ENCODE measurements around the gene ANKRD33.

Gene ANKRD33

DNA sequence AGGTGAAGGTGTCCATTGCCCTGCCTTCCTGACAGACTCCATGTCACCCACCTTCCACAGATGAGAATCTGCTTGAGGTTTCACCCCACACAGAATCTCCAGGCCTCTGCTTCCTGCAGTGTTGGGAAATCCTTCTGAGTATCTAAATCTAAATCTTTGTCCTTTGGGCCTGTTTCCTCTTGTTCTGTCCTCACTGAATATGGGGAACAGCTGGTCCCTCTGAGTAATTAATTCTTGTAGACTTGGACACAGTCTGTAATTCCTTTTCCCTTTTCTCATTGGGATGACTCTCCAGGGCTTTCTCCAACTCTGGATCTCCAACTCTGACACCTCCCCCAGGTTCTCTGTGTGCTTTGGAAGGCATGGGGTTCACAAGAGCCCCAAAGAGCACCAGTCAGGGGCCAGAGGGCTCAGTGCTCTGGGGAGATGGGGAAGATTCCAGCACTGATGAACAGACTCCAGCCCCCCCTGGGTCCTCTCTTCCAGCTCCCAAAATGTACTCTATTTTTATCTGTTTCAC, 17.1 kb downstream of the ANKRD33 start:
- DNase-seq (ENCODE audit: low spot score), result no peak

DNA sequence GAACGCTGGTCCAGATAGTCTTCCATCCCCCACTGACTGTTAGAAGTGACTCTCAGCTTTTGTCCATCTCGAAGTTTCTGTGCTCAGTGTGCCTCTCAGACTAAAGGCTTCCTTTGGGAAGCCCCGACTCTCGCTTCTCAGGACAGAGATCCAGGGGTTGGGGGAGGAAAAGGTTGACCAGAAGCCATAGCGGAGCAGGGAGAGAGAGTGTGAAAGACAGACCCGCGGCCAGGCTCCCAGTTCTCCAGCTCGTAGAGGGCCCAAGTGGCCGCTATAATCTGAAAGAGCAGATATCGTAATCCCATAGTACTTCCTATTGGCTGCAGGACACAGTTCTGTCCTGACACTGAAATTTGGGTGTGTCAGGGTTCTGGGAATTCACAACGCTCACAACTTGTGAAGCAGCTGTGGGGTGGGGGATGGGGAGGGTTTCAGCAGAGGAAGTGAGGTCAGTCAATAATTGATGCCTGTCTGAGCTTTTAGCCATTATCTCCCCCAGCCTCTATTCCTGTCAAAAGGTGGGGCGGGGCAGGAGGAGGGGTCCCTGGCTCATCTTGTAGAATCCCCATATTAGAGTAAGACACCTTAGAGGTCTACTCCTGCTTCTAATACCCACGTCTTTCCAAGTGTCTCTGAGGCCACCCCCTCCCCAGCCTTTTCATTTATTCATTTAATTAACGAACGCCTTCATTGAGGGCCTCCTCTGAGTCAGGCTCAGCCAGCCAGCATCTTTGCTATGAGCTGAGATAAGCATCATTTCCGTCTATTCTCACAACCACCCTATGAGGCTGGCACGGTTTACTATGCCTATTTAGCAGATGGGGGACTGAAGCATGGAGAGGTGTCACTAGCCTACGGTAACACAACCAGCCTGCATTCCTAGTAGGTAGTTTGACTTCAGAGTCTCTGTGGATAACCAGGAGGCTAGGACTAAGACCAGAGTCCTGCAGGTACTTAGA, 17.8 kb downstream of the ANKRD33 start:
- no peak for DNase-seq (ENCODE audit: low spot score)

DNA sequence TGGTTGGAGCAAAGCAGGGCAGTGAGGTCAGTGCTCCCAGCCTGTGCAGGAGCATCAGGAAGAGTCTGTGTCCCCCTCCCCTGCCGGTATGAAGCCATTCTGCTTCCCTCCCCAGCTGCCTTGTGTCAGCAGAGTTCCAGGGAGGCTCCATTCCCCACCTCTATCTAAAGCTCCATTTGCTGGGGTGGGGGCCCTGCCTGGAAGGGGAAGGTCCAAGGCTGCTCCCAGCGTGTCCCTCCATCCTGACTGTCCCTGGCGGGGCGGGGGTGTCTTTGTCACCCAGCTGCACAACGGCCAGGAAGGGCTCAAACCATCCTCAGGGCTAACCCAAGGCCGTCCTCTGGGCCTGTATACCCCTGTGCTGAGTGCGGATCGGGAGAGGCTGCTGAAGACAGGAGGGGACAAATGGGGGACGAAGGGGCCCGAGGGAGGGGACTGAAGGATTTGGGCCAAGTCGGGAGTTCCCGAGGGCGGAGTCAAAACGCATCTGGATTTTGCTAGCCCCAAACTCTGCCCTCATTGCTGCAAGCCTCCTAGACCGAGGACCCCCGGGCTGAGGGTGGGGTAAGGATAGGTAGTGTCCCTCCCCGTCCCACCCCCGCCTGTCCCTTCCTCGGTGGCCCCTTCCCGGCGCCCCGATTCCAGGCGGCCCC, 18.7 kb downstream of the ANKRD33 start:
- no peak for DNase-seq (ENCODE audit: low spot score)

DNA sequence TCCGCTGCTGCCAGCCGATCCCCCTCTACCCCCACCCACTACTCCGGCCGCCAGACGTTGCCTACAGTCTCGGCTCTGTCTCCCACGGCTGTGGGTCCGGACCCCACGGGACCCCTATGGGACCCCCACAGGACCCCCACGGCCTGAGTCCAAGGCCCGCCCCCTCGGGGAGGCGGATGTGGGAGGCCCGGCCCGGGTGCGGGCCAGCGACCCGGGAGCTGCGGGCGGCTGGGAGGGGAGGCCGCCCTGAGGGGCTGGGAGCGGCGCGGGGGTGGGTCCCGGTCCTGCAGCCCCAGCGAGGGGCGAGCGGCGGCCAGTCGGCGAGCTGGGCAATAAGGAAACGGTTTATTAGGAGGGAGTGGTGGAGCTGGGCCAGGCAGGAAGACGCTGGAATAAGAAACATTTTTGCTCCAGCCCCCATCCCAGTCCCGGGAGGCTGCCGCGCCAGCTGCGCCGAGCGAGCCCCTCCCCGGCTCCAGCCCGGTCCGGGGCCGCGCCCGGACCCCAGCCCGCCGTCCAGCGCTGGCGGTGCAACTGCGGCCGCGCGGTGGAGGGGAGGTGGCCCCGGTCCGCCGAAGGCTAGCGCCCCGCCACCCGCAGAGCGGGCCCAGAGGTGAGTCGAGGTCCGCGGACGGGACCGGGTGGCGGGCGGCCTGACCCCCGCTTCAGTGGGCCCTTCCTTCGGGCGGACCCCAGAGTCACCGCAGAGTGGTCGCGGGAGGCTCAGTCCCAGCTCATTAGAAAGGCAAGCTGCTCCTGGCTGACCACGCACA, 19.4 kb downstream of the ANKRD33 start, which contains the start of gene ACVRL1:
Gene ACVRL1 (plus strand): TSS at position 422 of the 773 bp plus-strand sequence. CDS start 4,971 bp downstream, outside the sequence.
- no peak for DNase-seq (ENCODE audit: low spot score)

DNA sequence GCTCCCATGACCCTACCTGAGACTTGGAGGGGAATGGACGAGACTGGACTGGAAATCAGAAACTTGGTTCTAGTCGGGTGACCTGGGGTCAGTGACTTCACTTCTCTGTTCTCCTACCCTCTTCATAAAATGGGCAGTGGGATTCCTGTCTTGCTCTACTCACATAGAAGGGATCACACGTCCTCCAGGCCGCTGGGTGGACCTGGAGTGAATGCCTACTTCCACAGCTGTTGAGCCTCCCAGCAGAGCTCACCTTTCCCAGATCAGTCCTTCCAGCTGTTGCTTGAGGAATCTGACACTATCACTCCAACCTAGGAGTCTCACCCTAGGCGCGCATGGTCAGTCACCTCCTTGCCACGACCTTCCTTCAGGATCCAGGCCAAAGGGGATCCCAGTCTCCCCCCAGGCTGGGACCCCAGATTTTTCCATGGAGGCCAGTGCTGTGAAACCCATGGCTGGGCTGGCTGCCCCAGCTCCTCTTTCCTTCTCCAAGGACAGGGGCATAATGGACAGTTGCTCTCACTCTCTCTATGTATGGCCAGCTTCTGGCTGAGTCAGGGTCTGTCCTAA, 20.0 kb downstream of the ANKRD33 start:
- no peak for DNase-seq (ENCODE audit: low spot score)

DNA sequence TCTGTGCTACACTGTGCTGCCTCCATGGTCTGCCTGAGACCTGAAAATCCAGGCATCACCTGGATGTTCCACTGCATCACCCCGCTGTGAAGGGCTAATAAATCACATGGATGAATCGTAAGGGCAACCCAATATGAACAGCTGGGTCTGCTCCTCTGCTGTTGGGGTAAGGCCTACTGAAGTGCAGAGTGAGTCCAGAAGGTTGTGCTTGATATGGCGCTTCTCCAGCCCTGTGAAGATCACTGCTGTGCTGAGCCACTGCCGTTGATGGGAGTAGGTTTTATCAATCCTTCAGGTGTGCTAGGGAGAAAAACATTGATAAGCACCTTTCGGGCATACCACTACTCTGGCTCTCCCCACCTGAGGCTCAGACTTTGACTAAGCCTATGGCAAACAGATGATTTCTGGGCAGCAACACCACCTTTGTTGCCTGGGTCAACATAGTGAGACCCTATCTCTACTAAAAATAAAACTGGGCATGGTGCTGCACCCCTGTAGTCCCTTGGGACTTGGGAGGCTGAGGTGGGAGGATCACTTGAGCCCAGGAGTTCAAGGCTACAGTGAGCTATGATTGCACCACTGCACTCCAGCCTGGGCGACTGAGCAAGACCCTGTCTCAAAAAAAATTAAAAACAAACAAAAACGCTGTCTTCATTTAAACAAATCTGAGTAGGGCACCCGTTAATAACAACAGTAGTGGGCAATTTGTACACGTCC, 21.1 kb downstream of the ANKRD33 start:
- DNase-seq (ENCODE audit: low spot score), result no peak

DNA sequence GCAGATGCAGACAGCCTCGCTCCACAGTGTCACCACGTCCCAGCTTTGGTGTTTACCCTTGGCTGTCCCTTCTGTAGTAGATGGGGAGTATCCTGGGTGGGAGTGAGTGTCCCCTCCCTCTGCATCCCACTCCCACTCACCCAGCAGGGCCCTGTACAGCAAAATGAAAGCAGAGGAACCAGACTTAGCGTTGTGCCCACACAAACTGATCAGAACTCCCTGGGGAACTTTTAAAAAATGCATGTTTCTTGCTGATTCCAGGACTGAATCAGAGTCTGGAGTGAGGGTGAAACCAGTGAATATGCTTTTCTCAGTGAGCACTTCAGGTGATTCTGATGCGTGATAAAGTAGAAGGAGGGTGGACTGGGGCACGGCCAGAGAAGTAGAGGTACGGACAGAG, 22.3 kb downstream of the ANKRD33 start:
- no peak for DNase-seq (ENCODE audit: low spot score)

DNA sequence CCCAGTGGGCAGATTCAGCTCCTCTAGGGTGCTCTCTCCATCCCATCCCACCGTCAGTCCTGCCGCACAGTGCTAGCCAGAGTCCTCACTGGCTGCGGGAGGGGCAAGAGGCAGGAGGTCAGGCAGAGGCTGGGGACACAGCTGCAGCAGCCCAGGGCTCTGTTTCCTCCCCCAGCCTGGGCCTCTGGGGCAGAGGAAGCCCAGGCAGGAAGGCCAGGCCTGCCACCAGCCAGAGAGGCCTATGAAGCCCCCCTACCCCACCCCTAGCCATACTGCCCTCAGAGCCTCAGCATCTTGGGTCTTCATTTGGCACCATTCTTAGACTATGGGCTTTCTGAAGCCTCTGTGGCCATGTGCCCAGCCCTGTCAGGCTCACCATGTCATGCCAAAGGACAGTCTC, 22.8 kb downstream of the ANKRD33 start:
- no peak for DNase-seq (ENCODE audit: low spot score)

DNA sequence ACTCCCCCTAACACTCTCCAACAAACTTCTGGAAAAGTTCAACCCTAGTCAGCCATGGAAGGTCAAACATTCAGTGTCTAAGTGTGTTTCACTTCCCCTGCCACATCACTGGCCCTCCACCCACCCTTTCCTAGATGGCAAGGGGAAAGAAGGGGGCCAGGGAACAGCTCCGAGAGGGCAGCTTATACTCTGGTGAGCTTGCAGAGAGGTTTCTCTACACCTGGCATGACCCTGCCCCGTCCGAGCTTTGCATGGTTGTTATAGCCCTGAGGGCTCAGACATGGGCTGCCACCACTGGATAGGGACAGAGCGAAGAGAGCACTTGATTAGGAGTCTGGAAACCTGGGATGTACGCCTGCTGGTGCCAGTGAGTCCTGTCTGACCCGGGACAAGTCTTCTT, 23.4 kb downstream of the ANKRD33 start:
- DNase-seq (ENCODE audit: low spot score), result no peak

DNA sequence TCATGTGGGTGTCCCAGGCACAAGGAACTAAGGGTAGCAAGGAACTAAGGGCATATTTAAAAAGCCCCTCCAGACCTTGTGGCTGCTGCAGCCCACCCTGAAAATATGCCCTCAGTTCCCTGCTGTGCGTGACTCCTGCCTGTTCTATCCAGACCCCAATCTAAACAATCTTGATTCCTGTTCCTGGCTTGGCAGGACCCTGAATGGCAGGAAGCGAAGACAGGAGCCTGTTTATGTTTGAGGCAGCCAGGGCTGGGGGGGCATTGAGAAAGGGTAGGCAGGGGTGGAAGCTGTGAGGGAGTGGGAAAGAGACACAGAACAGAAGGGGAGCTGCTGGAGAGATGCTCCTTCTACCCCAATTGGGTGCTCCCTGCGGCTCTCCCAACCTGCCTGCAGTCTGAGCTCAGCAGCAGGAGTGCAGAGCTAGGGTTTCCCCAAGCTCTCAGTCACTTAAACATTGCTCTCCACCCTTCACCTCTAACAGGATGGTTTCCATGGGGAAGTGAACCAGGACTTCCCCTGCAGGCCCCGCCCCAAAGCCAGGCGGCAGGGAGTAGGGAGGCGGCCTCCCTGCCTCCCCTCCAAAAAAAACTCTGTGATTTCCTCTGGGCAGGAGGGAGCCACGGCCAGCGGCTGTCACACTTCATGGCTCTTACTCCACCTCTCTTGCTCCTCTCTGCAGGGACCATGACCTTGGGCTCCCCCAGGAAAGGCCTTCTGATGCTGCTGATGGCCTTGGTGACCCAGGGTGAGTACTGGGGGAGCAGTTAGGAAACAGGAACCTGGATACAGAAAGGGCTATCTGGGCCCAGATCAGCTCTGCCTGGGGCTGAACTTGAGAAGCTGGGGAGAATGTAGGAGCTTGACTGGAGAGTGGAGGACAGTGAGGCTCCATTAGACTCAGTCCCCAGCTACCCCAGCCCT, 24.1 kb downstream of the ANKRD33 start:
- DNase-seq (ENCODE audit: low spot score), result no peak

DNA sequence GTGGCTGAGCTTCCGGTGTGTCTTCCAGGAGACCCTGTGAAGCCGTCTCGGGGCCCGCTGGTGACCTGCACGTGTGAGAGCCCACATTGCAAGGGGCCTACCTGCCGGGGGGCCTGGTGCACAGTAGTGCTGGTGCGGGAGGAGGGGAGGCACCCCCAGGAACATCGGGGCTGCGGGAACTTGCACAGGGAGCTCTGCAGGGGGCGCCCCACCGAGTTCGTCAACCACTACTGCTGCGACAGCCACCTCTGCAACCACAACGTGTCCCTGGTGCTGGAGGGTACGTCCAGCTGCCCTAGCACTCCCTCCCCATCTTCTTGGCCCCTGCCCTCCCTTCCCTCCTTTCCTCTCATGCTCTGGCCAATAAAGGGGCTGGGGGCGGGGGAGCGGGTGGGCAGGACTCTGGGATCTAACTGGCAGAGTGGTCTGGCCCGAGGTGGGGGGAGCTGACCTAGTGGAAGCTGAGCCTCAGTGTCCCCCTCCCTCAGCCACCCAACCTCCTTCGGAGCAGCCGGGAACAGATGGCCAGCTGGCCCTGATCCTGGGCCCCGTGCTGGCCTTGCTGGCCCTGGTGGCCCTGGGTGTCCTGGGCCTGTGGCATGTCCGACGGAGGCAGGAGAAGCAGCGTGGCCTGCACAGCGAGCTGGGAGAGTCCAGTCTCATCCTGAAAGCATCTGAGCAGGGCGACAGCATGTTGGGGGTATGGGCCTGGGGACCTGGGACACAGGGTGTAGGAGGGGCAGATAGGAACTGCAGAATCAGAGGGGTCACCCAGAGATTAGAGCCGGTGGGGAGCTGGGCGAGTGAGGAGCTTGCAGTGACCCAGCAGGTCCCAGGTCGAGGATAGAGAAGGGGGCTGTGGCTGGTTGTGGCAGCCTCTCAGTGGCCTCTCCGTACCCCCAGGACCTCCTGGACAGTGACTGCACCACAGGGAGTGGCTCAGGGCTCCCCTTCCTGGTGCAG, 25.4 kb downstream of the ANKRD33 start:
- no peak for DNase-seq (ENCODE audit: low spot score)

DNA sequence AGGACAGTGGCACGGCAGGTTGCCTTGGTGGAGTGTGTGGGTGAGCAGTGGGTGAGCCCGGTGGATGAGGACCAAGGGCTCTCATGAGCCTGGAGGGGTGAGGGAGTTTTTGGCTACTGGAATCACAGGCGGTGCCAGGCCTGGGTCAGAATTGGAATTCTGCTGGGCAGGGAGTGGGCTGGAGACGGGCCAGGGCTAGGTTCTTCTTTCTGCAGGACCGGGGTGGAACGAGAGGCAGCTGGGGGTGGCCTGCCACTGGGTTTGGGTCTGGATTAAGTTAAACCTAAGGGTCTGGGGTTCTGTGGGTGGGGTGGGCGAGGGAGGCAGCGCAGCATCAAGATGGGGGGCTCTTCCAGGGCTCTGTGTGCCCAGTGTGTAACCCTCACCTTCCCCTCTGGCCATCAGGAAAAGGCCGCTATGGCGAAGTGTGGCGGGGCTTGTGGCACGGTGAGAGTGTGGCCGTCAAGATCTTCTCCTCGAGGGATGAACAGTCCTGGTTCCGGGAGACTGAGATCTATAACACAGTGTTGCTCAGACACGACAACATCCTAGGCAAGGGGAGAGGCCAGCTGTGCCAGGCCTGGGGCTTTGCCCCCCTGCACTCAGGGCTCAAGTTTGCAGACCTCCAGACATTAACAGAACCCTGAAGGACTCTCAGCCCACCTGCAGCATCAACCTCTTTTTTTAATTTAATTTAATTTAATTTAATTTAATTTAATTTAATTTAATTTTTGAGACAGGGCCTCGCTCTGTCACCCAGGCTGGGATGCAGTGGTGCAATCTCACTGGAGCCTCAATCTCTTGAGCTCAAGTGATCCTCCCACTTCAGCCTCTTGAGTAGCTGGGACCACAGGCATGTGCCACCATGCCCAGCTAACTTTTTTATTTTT, 26.4 kb downstream of the ANKRD33 start:
- DNase-seq (ENCODE audit: low spot score), result no peak

DNA sequence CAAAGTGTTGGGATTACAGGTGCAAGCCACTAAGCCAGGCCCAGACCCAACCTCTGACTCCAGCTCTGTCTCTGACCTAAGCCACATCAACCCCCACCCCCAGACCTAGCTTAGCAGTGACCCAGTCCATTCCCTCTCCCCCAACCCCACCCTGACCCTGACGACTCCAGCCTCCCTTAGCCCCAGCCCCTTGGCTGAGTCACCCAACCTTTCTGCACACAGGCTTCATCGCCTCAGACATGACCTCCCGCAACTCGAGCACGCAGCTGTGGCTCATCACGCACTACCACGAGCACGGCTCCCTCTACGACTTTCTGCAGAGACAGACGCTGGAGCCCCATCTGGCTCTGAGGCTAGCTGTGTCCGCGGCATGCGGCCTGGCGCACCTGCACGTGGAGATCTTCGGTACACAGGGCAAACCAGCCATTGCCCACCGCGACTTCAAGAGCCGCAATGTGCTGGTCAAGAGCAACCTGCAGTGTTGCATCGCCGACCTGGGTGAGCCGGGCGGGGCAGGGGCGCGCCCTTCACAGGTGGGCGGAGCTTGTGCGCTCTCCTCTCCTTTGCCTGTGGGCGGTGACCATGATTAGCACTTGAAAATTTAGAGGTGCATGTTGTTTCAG, 27.2 kb downstream of the ANKRD33 start:
- no peak for DNase-seq (ENCODE audit: low spot score)

DNA sequence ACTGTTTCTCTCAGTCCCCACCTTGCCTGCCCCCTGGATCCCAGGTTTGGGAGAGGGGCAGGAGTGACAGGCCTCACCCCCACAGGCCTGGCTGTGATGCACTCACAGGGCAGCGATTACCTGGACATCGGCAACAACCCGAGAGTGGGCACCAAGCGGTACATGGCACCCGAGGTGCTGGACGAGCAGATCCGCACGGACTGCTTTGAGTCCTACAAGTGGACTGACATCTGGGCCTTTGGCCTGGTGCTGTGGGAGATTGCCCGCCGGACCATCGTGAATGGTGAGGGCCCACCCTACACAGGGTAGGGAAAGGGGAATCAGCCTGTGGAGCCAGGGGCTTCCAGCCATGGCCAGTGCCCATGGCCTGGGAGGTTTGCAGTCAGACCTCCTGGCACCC, 28.0 kb downstream of the ANKRD33 start:
- DNase-seq (ENCODE audit: low spot score), result no peak

DNA sequence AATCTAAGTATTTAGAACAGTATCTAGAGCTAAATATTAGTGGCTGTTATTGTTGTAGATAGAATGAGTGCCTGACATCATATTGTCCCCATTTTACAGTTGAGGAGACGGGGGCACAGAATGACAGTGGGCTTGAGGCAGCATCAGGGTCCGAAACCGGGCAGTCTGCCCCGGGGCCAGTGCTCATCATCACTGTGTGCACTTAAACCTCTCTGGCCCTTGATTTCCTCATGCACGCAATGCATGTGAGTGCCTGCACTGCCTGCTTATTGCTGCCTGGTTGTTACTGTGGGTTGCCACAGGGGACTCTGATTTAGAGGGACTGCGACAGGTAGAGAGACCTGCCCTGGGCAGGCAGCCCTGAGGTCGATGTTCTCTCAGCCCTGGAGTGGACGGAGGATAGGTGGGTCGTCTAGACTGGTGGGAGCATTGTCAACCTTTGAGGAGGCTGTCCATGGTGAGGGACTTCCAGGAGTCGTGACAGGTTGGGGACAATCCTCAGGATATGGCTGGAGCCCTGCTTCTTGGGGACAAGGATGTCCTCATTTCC, 29.2 kb downstream of the ANKRD33 start:
- no peak for DNase-seq (ENCODE audit: low spot score)

DNA sequence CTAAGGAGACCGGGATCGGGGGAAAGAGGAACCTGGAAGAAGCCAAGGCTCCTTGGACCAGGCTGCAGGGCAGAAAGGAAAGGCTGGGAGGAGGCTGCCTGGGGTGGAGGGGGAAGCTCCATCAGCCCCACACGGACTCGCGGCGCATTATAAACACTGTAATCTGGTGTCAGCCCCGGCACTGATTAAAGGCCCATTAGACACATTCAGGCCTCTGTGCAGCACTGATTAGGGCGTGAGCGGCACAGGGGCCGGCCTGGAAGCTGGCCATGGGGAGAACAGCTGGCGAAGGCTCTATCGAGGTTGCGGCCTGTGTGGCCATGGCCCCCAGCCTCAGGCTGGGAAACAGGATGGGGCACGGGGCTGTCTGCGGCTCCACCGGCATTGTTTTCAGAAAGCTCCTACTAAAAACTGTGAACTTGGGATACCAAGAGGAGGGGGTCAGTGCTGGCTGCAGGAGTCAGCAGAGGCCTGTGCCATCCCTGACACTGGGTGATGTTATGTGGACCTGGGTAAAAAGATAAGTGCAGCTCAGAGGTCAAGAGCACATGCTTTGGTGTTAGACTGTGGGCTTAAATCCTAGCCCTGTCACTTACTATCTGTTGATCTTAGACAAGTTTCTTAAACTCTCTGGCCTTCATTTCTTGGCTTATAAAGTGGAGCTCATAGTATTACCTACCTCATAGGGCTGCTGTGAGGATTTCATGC, 30.0 kb downstream of the ANKRD33 start:
- no peak for DNase-seq (ENCODE audit: low spot score)

DNA sequence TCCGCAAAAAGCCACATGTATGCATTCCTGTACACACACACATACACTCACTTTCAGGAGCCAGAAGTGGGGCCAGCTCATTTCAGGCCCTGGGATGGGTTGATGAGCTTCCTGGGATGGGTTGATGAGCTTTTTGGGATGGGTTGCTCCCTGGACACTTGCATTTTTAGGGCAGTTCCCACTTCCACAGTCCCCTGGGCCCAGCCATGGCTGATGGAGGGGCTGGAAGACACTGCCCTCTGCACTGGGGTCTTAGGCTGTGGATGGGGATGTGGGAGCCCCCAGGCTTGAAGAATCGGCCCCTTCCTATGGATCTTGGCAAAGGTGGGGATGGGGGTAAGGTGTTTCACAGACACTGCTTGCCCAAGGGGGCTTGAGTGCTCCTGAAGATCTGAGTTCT, 32.1 kb downstream of the ANKRD33 start:
- no peak for DNase-seq (ENCODE audit: low spot score)

Data from NAMALWA (cell line).